ENCODE results near the gene CCT6A.

GRCh38 chr7:56110611-56111010 is 59.0 kb downstream of the CCT6A start:
- TF ChIP-seq POLR2AphosphoS5 (IDR thresholded peaks at IDR 0.05; ENCODE audit: low read depth, low read length) (no peak), TAF1 (IDR thresholded peaks at IDR 0.05; ENCODE audit: low read depth, low read length) (no peak)

Data from GM12891 (cell line).